ENCODE results near the gene UST. TPM values are rescaled to one million over a fixed set of nuclear protein-coding genes. Genes with fewer than 3 reads are reported as not detected.
"Not testable (repeated sequence)": the region's sequence is repeated elsewhere in the genome, so short reads cannot be mapped to it uniquely, and the experiment has no call there.

UST gene
- polyA plus RNA-seq, 1 experiment = 21.4 TPM

DNA sequence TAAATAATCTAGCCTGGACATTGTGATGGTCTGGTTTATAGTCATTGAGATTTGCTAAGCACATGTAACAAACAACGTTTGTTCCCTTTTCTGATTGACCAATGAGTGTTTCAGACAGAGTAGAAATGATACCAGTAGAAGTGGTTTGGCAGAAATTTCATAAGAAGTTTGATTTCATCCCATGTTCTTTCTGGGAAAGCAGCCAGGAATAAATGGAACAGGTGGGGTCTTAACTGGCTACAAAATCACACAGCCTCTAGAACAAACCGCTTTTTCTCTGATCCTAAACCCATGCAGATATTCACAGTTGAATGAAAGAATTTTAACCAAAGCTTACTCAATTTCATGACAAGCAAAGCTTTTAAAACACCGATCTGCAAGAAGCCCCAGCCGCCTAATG, 227.5 kb downstream of the UST start:
- POLR2A ChIA-PET = no interaction called here
- Histone ChIP-seq H3K9me3 (ENCODE audit: control insufficient read depth, insufficient read depth, low read length) (no peaks in the 10 kb centered on the region; the same call in 1 of the 2 replicates), H3K27me3 (ENCODE audit: control insufficient read depth, insufficient read depth, low read length) (no peaks in the 10 kb centered on the region), H3K4me3 (ENCODE audit: low read depth, low read length) (no peak overlapping the region), H3K27ac (ENCODE audit: low read depth, low read length) (no peak overlapping the region)
- CTCF ChIA-PET = interaction anchor here (0.6 to 3.5 kb wide), 19 partner anchors 9 to 543 kb away, joined by 3 to 34 read pairs (median 4); no protein-coding TSS in a partner anchor
- no peak for TF ChIP-seq CTCF (IDR thresholded peaks at IDR 0.05; ENCODE audit: low read depth, low read length)
- no peak for DNase-seq (ENCODE audit: low read depth, low spot score)

- H3K9me3 ChIP-seq (ENCODE audit: control insufficient read depth, insufficient read depth, low read length); DNase-seq (ENCODE audit: low read depth, low spot score); H3K4me3 ChIP-seq (ENCODE audit: low read depth, low read length); H3K27me3 ChIP-seq (ENCODE audit: control insufficient read depth, insufficient read depth, low read length); H3K27ac ChIP-seq (ENCODE audit: low read depth, low read length): not testable (repeated sequence)
- POLR2A ChIA-PET = interaction anchor here (0.7 kb wide), 1 partner anchor 66 kb away, joined by 3 read pairs; no protein-coding TSS in a partner anchor
- CTCF ChIA-PET = interaction anchor here (0.6 kb wide), 1 partner anchor 409 kb away, joined by 5 read pairs; no protein-coding TSS in a partner anchor
Observed at GRCh38 chr6:148978298-148978697, 231.5 kb downstream of the UST start.

- Histone ChIP-seq H3K4me3 (ENCODE audit: low read depth, low read length) (no peak overlapping the region), H3K27ac (ENCODE audit: low read depth, low read length) (no peak overlapping the region), H3K9me3 (ENCODE audit: control insufficient read depth, insufficient read depth, low read length) (no peaks in the 10 kb centered on the region), H3K27me3 (ENCODE audit: control insufficient read depth, insufficient read depth, low read length) (no peaks in the 10 kb centered on the region)
- TF ChIP-seq CTCF (IDR thresholded peaks at IDR 0.05; ENCODE audit: low read depth, low read length) = no peak
- ChIA-PET POLR2A (no interaction called here), CTCF (no interaction called here)
- no peak for DNase-seq (ENCODE audit: low read depth, low spot score)
Observed at GRCh38 chr6:148979014-148979901, 232.4 kb downstream of the UST start.

DNA sequence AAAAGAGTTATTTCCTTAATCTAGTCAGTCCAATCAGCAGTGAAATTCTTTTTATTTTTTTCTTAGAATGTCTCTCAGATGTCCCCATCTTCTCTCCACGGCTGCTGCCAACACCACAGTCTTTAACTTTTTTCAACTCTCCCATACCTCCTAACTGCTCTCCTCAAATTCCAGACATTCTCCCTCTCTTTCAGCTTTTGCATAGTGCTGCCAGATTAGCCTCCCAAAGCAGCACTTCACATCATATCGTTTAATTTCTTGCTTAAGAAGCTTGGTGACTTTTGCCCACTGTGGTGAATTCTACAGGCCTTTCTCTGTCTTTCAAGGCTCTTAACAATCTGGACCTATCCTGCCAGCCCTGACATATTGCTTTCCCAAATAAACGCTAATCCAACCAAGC, 233.4 kb downstream of the UST start:
- H3K9me3 ChIP-seq (ENCODE audit: control insufficient read depth, insufficient read depth, low read length) = no peaks in the 10 kb centered on the region
- ChIA-PET POLR2A (interaction anchor here (0.8 kb wide), 1 partner anchor 52 kb away, joined by 3 read pairs; no protein-coding TSS in a partner anchor), CTCF (no interaction called here)
- no peak for TF ChIP-seq CTCF (IDR thresholded peaks at IDR 0.05; ENCODE audit: low read depth, low read length)
- no peak overlapping the region for H3K4me3 ChIP-seq (ENCODE audit: low read depth, low read length)
- no peak overlapping the region for H3K27ac ChIP-seq (ENCODE audit: low read depth, low read length)
- H3K27me3 ChIP-seq (ENCODE audit: control insufficient read depth, insufficient read depth, low read length) = no peaks in the 10 kb centered on the region
- DNase-seq (ENCODE audit: low read depth, low spot score) = no peak

DNA sequence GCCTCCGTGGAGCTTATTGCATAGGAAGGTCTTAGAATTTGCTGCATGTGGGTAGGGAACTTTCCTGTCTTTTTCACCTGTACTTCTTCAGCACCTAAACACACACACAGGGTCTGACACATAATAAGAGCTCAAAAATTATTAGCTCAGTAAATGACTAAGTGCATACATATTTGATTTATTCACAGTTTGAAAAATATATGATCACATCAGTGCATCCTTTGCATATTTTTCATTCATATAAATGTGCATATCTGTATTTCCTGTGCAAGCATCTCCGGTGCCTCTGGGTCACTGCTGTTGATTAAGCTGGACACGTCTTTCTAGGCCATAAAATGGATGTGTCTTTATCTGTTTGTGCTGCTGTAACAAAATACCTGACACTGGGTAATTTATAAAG, 234.7 kb downstream of the UST start:
- no peaks in the 10 kb centered on the region for H3K27me3 ChIP-seq (ENCODE audit: control insufficient read depth, insufficient read depth, low read length)
- TF ChIP-seq CTCF (IDR thresholded peaks at IDR 0.05; ENCODE audit: low read depth, low read length) = no peak
- H3K27ac ChIP-seq (ENCODE audit: low read depth, low read length) = no peak overlapping the region
- ChIA-PET POLR2A (no interaction called here), CTCF (interaction anchor here (1.5 kb wide), 1 partner anchor 404 kb away, joined by 5 read pairs; no protein-coding TSS in a partner anchor)
- no peak overlapping the region for H3K4me3 ChIP-seq (ENCODE audit: low read depth, low read length)
- no peaks in the 10 kb centered on the region for H3K9me3 ChIP-seq (ENCODE audit: control insufficient read depth, insufficient read depth, low read length)
- no peak for DNase-seq (ENCODE audit: low read depth, low spot score)

Data from AG04450 (cell line).